ENCODE data around the gene SNCA.

DNA sequence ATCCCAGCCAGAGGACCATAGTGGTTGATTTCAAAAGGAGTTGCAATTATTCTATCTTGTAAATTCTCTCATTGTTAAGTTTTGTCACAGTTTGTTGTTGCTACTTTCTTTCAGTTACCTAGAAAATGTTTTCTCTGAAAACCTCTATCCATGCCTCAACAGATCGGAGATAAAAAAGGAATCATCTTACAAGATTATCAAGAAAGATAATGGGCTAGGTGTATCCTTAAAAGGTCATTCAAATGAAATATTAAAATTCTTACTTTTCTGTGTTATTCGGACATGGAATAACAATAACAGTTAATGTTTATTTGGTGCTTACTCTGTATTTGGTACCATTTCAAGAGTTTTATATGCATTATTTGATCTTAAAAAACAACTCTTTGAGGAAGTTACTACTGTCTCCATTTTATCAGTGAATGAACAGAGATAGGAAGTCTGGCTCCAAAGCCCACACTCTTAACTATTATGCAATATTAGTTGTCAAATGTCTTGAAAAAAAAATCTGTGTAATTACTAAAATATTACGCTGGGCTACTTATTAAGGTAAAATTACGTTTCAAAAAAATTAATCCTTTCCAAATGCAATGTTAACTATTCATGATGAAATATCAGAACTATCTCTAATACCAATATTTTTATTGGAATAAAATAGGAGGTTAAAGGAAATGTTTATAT, 97.5 kb downstream of the SNCA start:
- TF ChIP-seq CTCF (conservative IDR thresholded peaks at IDR 0.05; ENCODE audit: low read depth, low read length) (no peak), EZH2 (IDR thresholded peaks at IDR 0.05; ENCODE audit: borderline replicate concordance, low read depth, low read length, poor library complexity, severe bottlenecking) (no peak)

Measured in A673 (cell line).